Stomach smooth muscle (tissue), 2 donors: ENCODE results near the gene SAP30BP.

Source experiments
- H3K27ac ChIP-seq: one replicate; pipeline ENCODE4 v1.7.0; 2013; ENCODE audit warnings: mild to moderate bottlenecking, low read length, inconsistent platforms
- H3K27me3 ChIP-seq, 2 donors: one replicate each; pipeline ENCODE4 v1.7.0; 2013; ENCODE audit warnings: low read length in 2 of 2; ENCODE audit not compliant: insufficient read depth in 2 of 2, control insufficient read depth in 1 of 2
- H3K36me3 ChIP-seq, 2 donors: one replicate each; pipeline ENCODE4 v1.7.0; 2013; ENCODE audit warnings: low read length in 2 of 2; ENCODE audit not compliant: control insufficient read depth in 2 of 2, insufficient read depth in 2 of 2
- H3K4me1 ChIP-seq: one replicate; pipeline ENCODE4 v1.7.0; 2013; ENCODE audit warnings: low read length; ENCODE audit not compliant: control insufficient read depth, insufficient read depth
- H3K4me3 ChIP-seq, 2 donors: one replicate each; pipeline ENCODE4 v1.7.0; 2013; ENCODE audit warnings: low read length in 2 of 2
- H3K9ac ChIP-seq, 2 donors: one replicate each; pipeline ENCODE4 v1.7.0; 2013; ENCODE audit warnings: low read length in 2 of 2, mild to moderate bottlenecking in 1 of 2
- H3K9me3 ChIP-seq, 2 donors: one replicate each; pipeline ENCODE4 v1.7.0; 2013; ENCODE audit warnings: low read length in 2 of 2; ENCODE audit not compliant: control insufficient read depth in 2 of 2
- donor health status: healthy.
- donor health status: Pancreatic carcinoma.

Gene SAP30BP

GRCh38 chr17:75730065-75730464 lies 62.9 kb downstream of the SAP30BP start:
- Histone ChIP-seq H3K27me3 (peaks cover 0 to 5% of the 10 kb centered on the region in 2 donors), H3K36me3 (peaks cover 0 to 2% of the 10 kb centered on the region in 2 donors), H3K27ac (no peak overlapping the region)

GRCh38 chr17:75731086-75731715 lies 64.1 kb downstream of the SAP30BP start:
- H3K36me3 ChIP-seq: peaks cover 0 to 2% of the 10 kb centered on the region in 2 donors

More at GRCh38 chr17:75730065-75730464, 62.9 kb downstream of the SAP30BP start:
- H3K9ac ChIP-seq: no peak overlapping the region
- no peak overlapping the region for H3K4me3 ChIP-seq
- H3K4me1 ChIP-seq: no peaks in the 10 kb centered on the region
- no peaks in the 10 kb centered on the region for H3K9me3 ChIP-seq

GRCh38 chr17:75731716-75732498 lies 64.8 kb downstream of the SAP30BP start:
- Histone ChIP-seq H3K4me3 (no peak overlapping the region), H3K36me3 (peaks cover 0 to 2% of the 10 kb centered on the region in 2 donors), H3K27ac (no peak overlapping the region), H3K9ac (no peak overlapping the region), H3K4me1 (no peaks in the 10 kb centered on the region), H3K27me3 (no peaks in the 10 kb centered on the region), H3K9me3 (no peaks in the 10 kb centered on the region)

More at GRCh38 chr17:75731086-75731715, 64.1 kb downstream of the SAP30BP start:
- Histone ChIP-seq H3K4me1 (no peaks in the 10 kb centered on the region), H3K9ac (no peak overlapping the region), H3K27me3 (no peaks in the 10 kb centered on the region), H3K4me3 (no peak overlapping the region), H3K27ac (no peak overlapping the region), H3K9me3 (no peaks in the 10 kb centered on the region)

- H3K9ac ChIP-seq: no peak overlapping the region
- no peak overlapping the region for H3K27ac ChIP-seq
- H3K9me3 ChIP-seq: no peaks in the 10 kb centered on the region
- H3K4me3 ChIP-seq: no peak overlapping the region
- H3K4me1 ChIP-seq: no peaks in the 10 kb centered on the region
- peaks cover 0 to 2% of the 10 kb centered on the region in 2 donors for H3K36me3 ChIP-seq
- H3K27me3 ChIP-seq: no peaks in the 10 kb centered on the region
Measured at GRCh38 chr17:75733471-75733870, 66.3 kb downstream of the SAP30BP start.

GRCh38 chr17:75734674-75735294 lies 67.6 kb downstream of the SAP30BP start:
- H3K9ac ChIP-seq: no peak overlapping the region
- H3K9me3 ChIP-seq: no peaks in the 10 kb centered on the region
- no peak overlapping the region for H3K4me3 ChIP-seq
- H3K27ac ChIP-seq: no peak overlapping the region
- no peaks in the 10 kb centered on the region for H3K36me3 ChIP-seq
- H3K27me3 ChIP-seq: no peaks in the 10 kb centered on the region
- no peaks in the 10 kb centered on the region for H3K4me1 ChIP-seq

GRCh38 chr17:75736173-75736835 lies 69.2 kb downstream of the SAP30BP start:
- Histone ChIP-seq H3K27me3 (no peaks in the 10 kb centered on the region), H3K9ac (no peak overlapping the region), H3K4me3 (no peak overlapping the region), H3K9me3 (no peaks in the 10 kb centered on the region), H3K4me1 (no peaks in the 10 kb centered on the region), H3K27ac (no peak overlapping the region), H3K36me3 (no peaks in the 10 kb centered on the region)

GRCh38 chr17:75737133-75737962 lies 70.2 kb downstream of the SAP30BP start:
- Histone ChIP-seq H3K27me3 (no peaks in the 10 kb centered on the region), H3K4me3 (no peak overlapping the region), H3K9me3 (no peaks in the 10 kb centered on the region), H3K9ac (no peak overlapping the region), H3K27ac (no peak overlapping the region), H3K36me3 (no peaks in the 10 kb centered on the region), H3K4me1 (no peaks in the 10 kb centered on the region)

GRCh38 chr17:75738218-75738802 lies 71.2 kb downstream of the SAP30BP start:
- Histone ChIP-seq H3K4me1 (no peaks in the 10 kb centered on the region), H3K9me3 (no peaks in the 10 kb centered on the region), H3K27me3 (no peaks in the 10 kb centered on the region), H3K9ac (no peak overlapping the region), H3K27ac (no peak overlapping the region), H3K4me3 (no peak overlapping the region), H3K36me3 (no peaks in the 10 kb centered on the region)

GRCh38 chr17:75739174-75739573 lies 72.0 kb downstream of the SAP30BP start:
- Histone ChIP-seq H3K9me3 (no peaks in the 10 kb centered on the region), H3K27me3 (no peaks in the 10 kb centered on the region), H3K4me1 (no peaks in the 10 kb centered on the region), H3K9ac (no peak overlapping the region), H3K36me3 (no peaks in the 10 kb centered on the region), H3K27ac (no peak overlapping the region), H3K4me3 (no peak overlapping the region)

GRCh38 chr17:75739801-75740200 lies 72.7 kb downstream of the SAP30BP start:
- H3K27ac ChIP-seq: no peak overlapping the region
- no peak overlapping the region for H3K4me3 ChIP-seq
- no peaks in the 10 kb centered on the region for H3K9me3 ChIP-seq
- H3K36me3 ChIP-seq: no peaks in the 10 kb centered on the region
- H3K4me1 ChIP-seq: no peaks in the 10 kb centered on the region
- H3K9ac ChIP-seq: no peak overlapping the region
- no peaks in the 10 kb centered on the region for H3K27me3 ChIP-seq
